GM12875 (cell line): ENCODE measurements around the gene PHLDB3.

Experiments used
- H3K4me3 ChIP-seq: one replicate; pipeline ENCODE4 v1.5.1; 2011; ENCODE audit warnings: low read depth, low read length, control low read depth
- TF ChIP-seq, protein P1 (sequence below): IDR thresholded peaks from 2 replicates; pipeline ENCODE4 v1.5.1; 2011; ENCODE audit warnings: low read depth, mild to moderate bottlenecking, control low read depth, inconsistent platforms, low read length, moderate library complexity, borderline replicate concordance; ENCODE audit not compliant: insufficient read depth

Gene PHLDB3

DNA sequence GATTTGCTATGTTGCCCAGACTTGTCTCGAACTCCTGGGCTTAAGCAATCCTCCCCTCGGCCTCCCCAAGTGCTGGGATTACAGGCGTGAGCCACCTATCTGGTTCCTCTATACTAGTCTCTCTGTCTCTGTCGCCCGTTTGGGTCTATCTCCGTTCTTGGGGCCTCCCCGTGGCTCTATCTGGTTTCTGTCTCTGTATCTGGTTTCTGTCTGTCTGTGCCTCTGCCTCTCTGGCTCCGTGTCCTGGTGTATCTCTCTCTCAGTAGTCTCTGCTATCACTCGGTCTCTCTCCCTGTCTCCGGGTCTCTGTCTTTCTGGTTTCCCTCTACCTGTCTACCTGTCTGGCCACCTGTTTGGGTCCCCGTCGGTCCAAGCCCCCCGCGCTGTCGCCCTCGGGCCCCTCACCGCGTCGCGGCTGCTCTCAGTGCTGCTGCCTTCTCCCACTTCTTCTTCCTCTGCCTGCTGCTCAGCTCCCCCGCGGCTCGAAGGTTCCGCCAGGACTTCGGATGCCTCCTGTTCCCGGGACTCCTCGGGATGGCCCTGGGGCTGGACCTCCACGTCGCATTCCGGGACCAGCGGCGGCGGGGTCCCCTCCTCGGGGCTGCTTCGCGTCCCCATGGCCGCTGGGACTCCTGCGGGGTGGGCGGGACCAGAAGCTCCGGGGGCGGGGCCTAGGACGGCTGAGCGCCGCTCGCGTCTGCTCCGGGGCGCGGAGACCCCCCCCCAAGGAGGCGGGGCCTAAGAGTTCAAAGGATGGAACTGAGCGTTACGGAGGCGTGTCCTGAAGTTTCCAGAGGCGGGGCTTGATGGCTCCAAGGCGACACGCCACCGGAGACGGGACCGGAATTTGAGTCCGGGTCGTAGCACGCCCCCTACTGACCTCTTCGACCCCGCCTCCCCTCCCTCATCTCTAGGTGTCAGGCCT is 783 bp downstream of the PHLDB3 start:
- TF ChIP-seq, protein P1, sequence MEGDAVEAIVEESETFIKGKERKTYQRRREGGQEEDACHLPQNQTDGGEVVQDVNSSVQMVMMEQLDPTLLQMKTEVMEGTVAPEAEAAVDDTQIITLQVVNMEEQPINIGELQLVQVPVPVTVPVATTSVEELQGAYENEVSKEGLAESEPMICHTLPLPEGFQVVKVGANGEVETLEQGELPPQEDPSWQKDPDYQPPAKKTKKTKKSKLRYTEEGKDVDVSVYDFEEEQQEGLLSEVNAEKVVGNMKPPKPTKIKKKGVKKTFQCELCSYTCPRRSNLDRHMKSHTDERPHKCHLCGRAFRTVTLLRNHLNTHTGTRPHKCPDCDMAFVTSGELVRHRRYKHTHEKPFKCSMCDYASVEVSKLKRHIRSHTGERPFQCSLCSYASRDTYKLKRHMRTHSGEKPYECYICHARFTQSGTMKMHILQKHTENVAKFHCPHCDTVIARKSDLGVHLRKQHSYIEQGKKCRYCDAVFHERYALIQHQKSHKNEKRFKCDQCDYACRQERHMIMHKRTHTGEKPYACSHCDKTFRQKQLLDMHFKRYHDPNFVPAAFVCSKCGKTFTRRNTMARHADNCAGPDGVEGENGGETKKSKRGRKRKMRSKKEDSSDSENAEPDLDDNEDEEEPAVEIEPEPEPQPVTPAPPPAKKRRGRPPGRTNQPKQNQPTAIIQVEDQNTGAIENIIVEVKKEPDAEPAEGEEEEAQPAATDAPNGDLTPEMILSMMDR, result peak; percentile 22; the same call in 1 of the 2 replicates
- H3K4me3 ChIP-seq, result peak overlapping the region; percentile 73

DNA sequence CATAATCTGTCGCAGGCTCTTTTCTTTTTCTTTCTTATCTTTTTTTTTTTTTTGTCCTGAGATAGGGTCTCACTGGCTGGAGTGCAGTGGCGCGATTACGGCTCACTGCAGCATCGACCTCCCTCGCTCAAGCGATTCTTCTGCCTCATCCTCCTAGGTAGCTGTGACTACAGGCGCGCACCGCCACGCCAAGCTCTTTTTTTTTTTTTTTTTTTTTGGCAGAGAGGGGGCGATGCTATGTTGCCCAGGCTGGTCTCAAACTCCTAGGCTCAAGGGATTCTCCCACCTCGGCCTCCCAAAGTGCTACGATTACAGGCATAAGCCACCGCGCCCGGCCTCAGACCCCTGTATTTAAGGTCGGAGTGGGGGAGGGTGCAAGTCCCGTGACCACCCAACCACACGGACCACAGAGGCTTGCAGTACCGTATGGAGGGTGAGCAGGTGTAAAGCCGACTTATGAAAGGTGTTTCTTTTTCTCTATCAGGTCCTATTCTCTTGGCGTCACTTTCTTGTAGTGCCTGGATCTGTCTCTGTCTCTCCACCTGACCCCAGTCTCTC is 2.0 kb downstream of the PHLDB3 start:
- no peak overlapping the region for H3K4me3 ChIP-seq
- TF ChIP-seq, protein P1, result no peak

DNA sequence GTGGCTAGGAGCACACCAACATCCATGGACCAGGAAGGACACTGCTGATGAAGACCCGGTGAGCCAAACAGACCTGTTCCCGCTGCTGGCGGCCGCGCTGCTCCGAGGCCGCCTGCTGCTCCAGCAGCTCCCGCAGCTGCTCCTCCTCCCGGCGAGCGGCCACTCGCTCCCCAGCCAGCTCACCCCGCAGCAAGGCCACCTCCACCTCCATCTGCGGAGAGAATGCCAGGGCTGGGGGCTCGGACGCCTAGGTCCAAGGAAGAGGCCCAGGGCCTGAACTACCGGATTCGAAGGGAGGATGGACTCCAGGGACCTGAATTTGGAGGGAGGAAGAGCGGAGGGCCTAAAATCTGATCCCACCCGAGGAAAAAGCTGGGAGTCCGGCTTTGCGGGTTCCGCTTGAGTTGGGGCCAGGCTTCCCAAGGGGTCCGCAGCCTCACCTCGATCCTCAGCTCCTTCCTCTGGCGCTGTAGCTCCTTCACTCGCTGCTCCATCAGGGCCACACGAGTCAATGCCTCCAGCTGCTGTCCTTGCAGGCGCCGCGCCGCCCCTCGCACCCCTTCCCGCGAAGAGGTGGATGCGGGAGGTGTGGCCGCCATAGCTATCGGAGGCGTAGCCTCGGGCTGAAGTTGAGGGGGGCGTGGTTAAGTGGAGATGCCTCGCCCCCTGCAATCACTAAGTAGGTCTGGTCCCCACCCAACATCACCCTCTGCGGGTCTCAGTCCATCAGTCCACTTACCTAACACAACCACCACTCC is 2.7 kb downstream of the PHLDB3 start:
- TF ChIP-seq, protein P1, result no peak
- H3K4me3 ChIP-seq, result no peak overlapping the region

DNA sequence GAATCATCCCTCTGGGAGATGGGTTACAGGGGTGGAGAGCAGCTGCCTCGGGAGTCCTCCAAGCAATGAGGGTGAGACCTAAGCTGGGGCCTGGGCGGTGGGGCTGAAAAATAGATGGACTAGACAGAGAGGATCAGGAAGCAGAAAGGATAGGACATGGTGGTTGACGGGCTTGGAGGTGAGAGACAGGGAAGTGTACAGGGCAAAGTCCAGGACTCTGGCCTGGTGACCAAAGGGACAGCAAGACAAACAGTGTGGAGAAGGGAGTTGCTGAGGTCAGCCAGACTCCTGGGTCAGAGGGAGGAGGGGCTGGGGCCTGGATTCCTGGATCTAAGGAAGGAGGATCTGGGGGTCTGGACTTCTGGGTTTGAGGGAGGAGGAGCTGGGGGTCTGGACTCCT is 5.5 kb downstream of the PHLDB3 start:
- no peak overlapping the region for H3K4me3 ChIP-seq
- TF ChIP-seq, protein P1, result no peak

DNA sequence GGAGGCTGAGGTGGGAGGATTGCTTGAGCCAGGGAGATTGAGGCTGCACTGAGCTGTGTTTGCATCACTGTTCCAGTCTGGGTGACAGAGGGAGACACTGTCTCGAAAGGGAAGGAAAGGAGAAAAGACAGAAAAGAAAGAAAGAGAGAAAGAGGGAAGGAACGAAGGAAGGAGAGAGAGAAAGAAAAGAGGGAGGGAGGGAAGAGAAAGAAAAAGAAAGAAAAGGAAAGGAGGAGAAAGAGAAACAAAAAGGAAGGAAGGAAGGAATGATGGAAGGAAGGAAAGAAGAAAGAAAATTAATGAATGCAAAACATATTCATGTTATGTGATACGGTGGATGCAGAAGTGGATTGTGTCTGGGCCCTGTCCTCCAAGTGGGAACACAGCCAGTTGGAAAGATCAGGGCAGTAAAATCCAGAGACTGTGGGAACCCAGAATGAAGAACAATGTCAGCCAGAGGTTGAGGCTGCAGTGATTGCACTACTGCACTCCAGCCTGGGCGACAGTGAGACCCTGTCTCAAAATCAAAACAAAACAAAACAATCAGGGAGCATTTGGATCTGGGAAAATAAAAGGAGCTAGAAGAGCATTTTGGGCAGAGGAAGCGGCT is 6.2 kb downstream of the PHLDB3 start:
- TF ChIP-seq, protein P1, result no peak

DNA sequence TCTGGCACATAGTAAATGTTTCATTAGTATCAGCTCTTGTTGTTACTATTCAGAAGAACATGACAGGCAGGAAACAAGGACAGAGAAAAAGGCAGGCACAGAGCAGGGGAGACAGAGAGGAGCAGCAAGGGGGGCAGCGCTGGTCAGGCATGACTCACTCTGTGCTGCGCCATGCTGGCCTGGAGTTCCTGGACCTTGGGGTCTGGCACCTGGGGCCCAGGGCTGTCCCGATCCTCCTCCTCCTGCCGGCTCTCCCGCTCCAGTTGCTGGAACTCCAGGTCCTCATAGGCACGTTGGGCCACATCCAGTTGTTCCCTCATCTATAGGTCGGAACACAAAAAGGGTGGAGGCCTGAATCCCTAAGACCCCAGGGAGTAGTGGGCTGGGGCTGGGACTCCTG is 7.6 kb downstream of the PHLDB3 start:
- TF ChIP-seq, protein P1, result no peak

More for the DNA sequence above, 6.2 kb downstream of the PHLDB3 start:
- no peak overlapping the region for H3K4me3 ChIP-seq

More for the DNA sequence above, 7.6 kb downstream of the PHLDB3 start:
- H3K4me3 ChIP-seq, result no peak overlapping the region
